HG03378 (cell line): ENCODE data around the gene DDX1.
"Not testable (repeated sequence)": the region's sequence is repeated elsewhere in the genome, so short reads cannot be mapped to it uniquely, and the experiment has no call there.

Experiments used
- ATAC-seq: cut with Tn5 transposase; IDR thresholded peaks from one replicate; pipeline ENCODE4 v1.9.1; 2021; ENCODE audit warnings: mild to moderate bottlenecking, moderate library complexity; ENCODE audit not compliant: unreplicated experiment

Gene DDX1

GRCh38 chr2:15672961-15673918 is 81.6 kb downstream of the DDX1 start:
- no peak for ATAC-seq

- no peak for ATAC-seq
Measured at GRCh38 chr2:15673919-15674636, 82.4 kb downstream of the DDX1 start.

GRCh38 chr2:15674637-15675455 is 83.2 kb downstream of the DDX1 start:
- no peak for ATAC-seq

GRCh38 chr2:15675456-15676195 is 84.0 kb downstream of the DDX1 start:
- ATAC-seq = no peak

GRCh38 chr2:15677141-15677843 is 85.6 kb downstream of the DDX1 start:
- ATAC-seq = no peak

- ATAC-seq = no peak
Measured at GRCh38 chr2:15678346-15678745, 86.7 kb downstream of the DDX1 start.

GRCh38 chr2:15678909-15679308 is 87.2 kb downstream of the DDX1 start:
- no peak for ATAC-seq

GRCh38 chr2:15679386-15679924 is 87.8 kb downstream of the DDX1 start:
- no peak for ATAC-seq

GRCh38 chr2:15680132-15680531 is 88.5 kb downstream of the DDX1 start:
- ATAC-seq = not testable (repeated sequence)
